HepG2 (cell line): ENCODE results near the gene MOK. TPM values are rescaled to one million over a fixed set of nuclear protein-coding genes. Genes with fewer than 3 reads are reported as not detected.
A peak's percentile ranks its signal among the peaks of the same experiment; 100 is the strongest.

Experiments
- ATAC-seq: fragments of 200-7000 bp; cut with Tn5 transposase; 3 replicates; pipeline ENCODE4 v1.9.1; 2020; ENCODE audit warnings: mild to moderate bottlenecking, moderate library complexity
- BruUV-seq: library from RNA; stranded (reverse); fragments of 400-500 nt; replicated peaks from 2 replicates; lab custom pipeline; 2021; lab: Mats Ljungman, UMichigan
- CTCF ChIA-PET: fragments of 300-600 bp; formaldehyde crosslinking; extraction: SDS; loops from one replicate; lab custom pipeline; 2021; ENCODE audit warnings: low total read pairs, inconsistent platforms, low intra/inter-chr PET ratio; lab: Yijun Ruan, JAX
- POLR2A ChIA-PET: fragments of 350-600 bp; sonication (Branson Sonifier 250); formaldehyde crosslinking; loops from one replicate; lab custom pipeline; 2020; ENCODE audit warnings: antibody characterized with exemption, inconsistent platforms; lab: Yijun Ruan, JAX
- DNase-seq: peaks from one replicate; pipeline ENCODE4 v3.0.0-alpha.2; 2015; ENCODE audit warnings: low spot score
- FAIRE-seq: peaks from 3 replicates; lab custom pipeline; 2011; peaks lifted over from hg19 to GRCh38; lab: Jason Lieb, UNC
- H2AFZ ChIP-seq: one replicate; pipeline ENCODE4 v1.6.1; 2011; ENCODE audit warnings: low read length, inconsistent platforms
- H3K27ac ChIP-seq: fragments of 300-600 bp; 3 replicates; pipeline ENCODE4 v1.8.0; 2011; ENCODE audit warnings: mixed run types, mild to moderate bottlenecking, mixed read lengths, low read length, inconsistent platforms; ENCODE audit not compliant: insufficient read depth; ENCODE audit errors: extremely low read length
- H3K27me3 ChIP-seq, 2 experiments: fragments of 200-600 bp in 1 of 2; 2 replicates in 1 of 2; 3 replicates in 1 of 2; pipeline versions ENCODE4 v1.6.0 to v1.8.0; 2011; ENCODE audit warnings: low read length in 2 of 2, mild to moderate bottlenecking in 2 of 2, moderate library complexity in 2 of 2, inconsistent platforms in 1 of 2; ENCODE audit not compliant: insufficient read depth in 2 of 2, control insufficient read depth in 1 of 2
- H3K36me3 ChIP-seq, 2 experiments: fragments of 200-600 bp in 1 of 2; replicated peaks in 1 of 2; 2 replicates in 1 of 2; 3 replicates in 1 of 2; pipeline versions ENCODE4 v1.5.1 to v1.8.0; 2011; ENCODE audit warnings: low read length in 2 of 2, inconsistent platforms in 1 of 2; ENCODE audit not compliant: insufficient read depth in 2 of 2, control insufficient read depth in 1 of 2
- H3K4me1 ChIP-seq: 2 replicates; pipeline ENCODE4 v1.5.1; 2012; ENCODE audit warnings: low read length, inconsistent platforms; ENCODE audit not compliant: insufficient read depth
- H3K4me2 ChIP-seq: 2 replicates; pipeline ENCODE4 v1.6.0; 2011; ENCODE audit warnings: low read depth, low read length, inconsistent platforms
- H3K4me3 ChIP-seq, 3 experiments: fragments of 200-600 bp in 1 of 3; sonication (generic), shearing (Covaris generic) in 1 of 3; replicated peaks in 1 of 3; 2 replicates each; pipeline ENCODE4 v1.5.1; 2011 to 2016; ENCODE audit warnings: low read length in 3 of 3, inconsistent platforms in 2 of 3, low read depth in 2 of 3, mild to moderate bottlenecking in 2 of 3, control low read depth in 1 of 3, mixed read lengths in 1 of 3; ENCODE audit not compliant: insufficient read depth in 1 of 3
- H3K79me2 ChIP-seq: one replicate; pipeline ENCODE4 v1.6.1; 2011; ENCODE audit warnings: low read length, inconsistent platforms; ENCODE audit not compliant: insufficient read depth
- H3K9ac ChIP-seq: 2 replicates; pipeline ENCODE4 v1.6.0; 2011; ENCODE audit warnings: mild to moderate bottlenecking, low read depth, low read length, inconsistent platforms; ENCODE audit not compliant: insufficient read depth
- H3K9me3 ChIP-seq: 2 replicates; pipeline ENCODE4 v1.5.1; 2012; ENCODE audit warnings: mild to moderate bottlenecking, low read length
- H4K20me1 ChIP-seq: 2 replicates; pipeline ENCODE4 v1.6.0; 2011; ENCODE audit warnings: inconsistent platforms, mild to moderate bottlenecking, low read length, moderate library complexity; ENCODE audit not compliant: insufficient read depth
- HIVEP1 ChIP-seq: sonication (generic); formaldehyde crosslinking; IDR thresholded peaks from 2 replicates; pipeline ENCODE4 v1.4.0; 2020; ENCODE audit warnings: mild to moderate bottlenecking, missing genetic modification reagents
- SP1 ChIP-seq, 2 experiments: fragments of 450-650 bp in 1 of 2; sonication (generic) in 1 of 2; formaldehyde crosslinking in 1 of 2; IDR thresholded peaks; 2 replicates each; pipeline versions ENCODE4 v1.4.0 to v1.6.1; 2016 to 2020; ENCODE audit warnings: missing genetic modification reagents in 1 of 2
- ZBTB33 ChIP-seq: sonication (generic); formaldehyde crosslinking; IDR thresholded peaks from 2 replicates; pipeline ENCODE4 v1.4.0; 2020; ENCODE audit warnings: missing genetic modification reagents
- ZFP41 ChIP-seq: sonication (generic); formaldehyde crosslinking; IDR thresholded peaks from 2 replicates; pipeline ENCODE4 v1.4.0; 2020; ENCODE audit warnings: mild to moderate bottlenecking, missing genetic modification reagents, borderline replicate concordance
- ZNF646 ChIP-seq: sonication (generic); formaldehyde crosslinking; IDR thresholded peaks from 2 replicates; pipeline ENCODE4 v1.9.0; 2021; ENCODE audit warnings: mild to moderate bottlenecking, missing genetic modification reagents
- ZNF850 ChIP-seq: sonication (generic); formaldehyde crosslinking; conservative IDR thresholded peaks from 2 replicates; pipeline ENCODE4 v1.9.0; 2021; ENCODE audit warnings: mild to moderate bottlenecking, missing genetic modification reagents
- WGBS: methylation state at CpG from one replicate; pipeline ENCODE4 v1.1.6; 2017; ENCODE audit warnings: low lambda C conversion rate; 5-methylcytosine and 5-hydroxymethylcytosine counted together
- in situ Hi-C: cut with HindIII; loops from 2 replicates; pipeline ENCODE4 v1.10.0; 2017; ENCODE audit warnings: low pct_unique_long_range_greater_than_20kb; ENCODE audit not compliant: extremely low pct_ligation_motif_present
- intact Hi-C: fragments of 100-400 bp; cut with micrococcal nuclease; formaldehyde crosslinking; loops from one replicate; pipeline ENCODE4 v1.10.0; 2022; ENCODE audit not compliant: unreplicated experiment
- polyA plus RNA-seq, 8 experiments: library from polyadenylated mRNA; depleted of rRNA in 3 of 8; stranded (reverse) in 7 of 8; unstranded in 1 of 8; fragments of >200 nt; fragmentation: Illumina TruSeq in 4 of 8; extraction: Trizol in 4 of 8; gene quantifications; 2 replicates each; pipeline versions ENCODE4 v1.2.1 to v1.2.3, GENCODE V29; 2011 to 2016; ENCODE audit warnings: low read depth in 4 of 8, missing spikeins in 1 of 8, mixed read lengths in 1 of 8; ENCODE audit not compliant: insufficient read depth in 1 of 8
- total RNA-seq, 5 experiments: library from RNA; depleted of rRNA; stranded (reverse); fragments of >200 nt; fragmentation: Illumina TruSeq; extraction: Trizol; gene quantifications; 2 replicates each; pipeline ENCODE4 v1.2.3, GENCODE V29; 2016; ENCODE audit warnings: low read depth in 1 of 5
- TF ChIP-seq, protein P1 (sequence below): sonication (generic); formaldehyde crosslinking; IDR thresholded peaks from 2 replicates; pipeline ENCODE4 v1.9.0; 2021; ENCODE audit warnings: missing genetic modification reagents, mild to moderate bottlenecking, borderline replicate concordance

Gene MOK
- total and polyA plus RNA-seq, 2 of the 13 experiments (the other 11 are each of a cell fraction or from before 2014, with no cell fraction given) = 15.3 to 16.9 TPM

- TF ChIP-seq HIVEP1 = no peak
- TF ChIP-seq, protein P1, sequence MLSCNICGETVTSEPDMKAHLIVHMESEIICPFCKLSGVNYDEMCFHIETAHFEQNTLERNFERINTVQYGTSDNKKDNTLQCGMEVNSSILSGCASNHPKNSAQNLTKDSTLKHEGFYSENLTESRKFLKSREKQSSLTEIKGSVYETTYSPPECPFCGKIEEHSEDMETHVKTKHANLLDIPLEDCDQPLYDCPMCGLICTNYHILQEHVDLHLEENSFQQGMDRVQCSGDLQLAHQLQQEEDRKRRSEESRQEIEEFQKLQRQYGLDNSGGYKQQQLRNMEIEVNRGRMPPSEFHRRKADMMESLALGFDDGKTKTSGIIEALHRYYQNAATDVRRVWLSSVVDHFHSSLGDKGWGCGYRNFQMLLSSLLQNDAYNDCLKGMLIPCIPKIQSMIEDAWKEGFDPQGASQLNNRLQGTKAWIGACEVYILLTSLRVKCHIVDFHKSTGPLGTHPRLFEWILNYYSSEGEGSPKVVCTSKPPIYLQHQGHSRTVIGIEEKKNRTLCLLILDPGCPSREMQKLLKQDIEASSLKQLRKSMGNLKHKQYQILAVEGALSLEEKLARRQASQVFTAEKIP (CRISPR knock-in tag) = no peak
- TF ChIP-seq ZNF850 (CRISPR knock-in tag) = no peak
- TF ChIP-seq ZFP41 (CRISPR knock-in tag) = no peak
These were observed 39.5 kb upstream of the MOK start (continued) for GRCh38 chr14:102344485-102344884.

DNA sequence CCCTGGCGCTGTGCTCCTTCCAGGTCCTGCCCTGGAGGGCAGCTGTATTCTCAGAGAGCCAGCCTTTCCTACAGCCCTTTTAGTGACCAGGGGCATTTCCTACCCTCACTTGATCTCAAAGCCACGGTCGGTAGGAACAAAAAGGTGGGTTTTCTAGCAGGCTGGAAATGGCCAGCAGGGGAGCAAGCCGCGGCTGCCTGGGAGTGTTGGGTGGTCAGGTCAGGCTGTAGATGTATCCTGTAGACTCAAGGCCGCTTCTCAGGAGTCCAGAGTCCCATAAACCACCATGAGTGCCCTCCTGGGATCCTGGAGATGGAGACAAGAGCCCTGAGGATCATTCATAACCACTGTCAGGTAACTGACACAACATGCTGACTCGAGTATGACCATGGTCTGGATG, 39.1 kb upstream of the MOK start:
- no TSS peak for BruUV-seq
- no peak for TF ChIP-seq ZNF646 (CRISPR knock-in tag)
- TF ChIP-seq SP1 (IDR thresholded peaks at IDR 0.05) = no peak
- no peak for TF ChIP-seq SP1 (CRISPR knock-in tag; IDR thresholded peaks at IDR 0.05)
- peak; percentile 73; the same call in 1 of the 2 replicates for TF ChIP-seq ZBTB33
- DNase-seq (no peak), FAIRE-seq (no peak), ATAC-seq (peak; percentile 65)
- ChIA-PET POLR2A (no interaction called here), CTCF (no interaction called here)
- H3K4me2 ChIP-seq = no peak overlapping the region
- no peak overlapping the region for H2AFZ ChIP-seq
- 91% methylated on average over 3 of the region's 7 CpGs for WGBS
- in situ Hi-C loops (no loop called here), intact Hi-C loops (no loop called here)
- no peak overlapping the region for H3K4me3 ChIP-seq
- H3K27ac ChIP-seq = peak overlapping the region; percentile 62
- peaks cover 17% of the 10 kb centered on the region for H3K4me1 ChIP-seq
- H3K79me2 ChIP-seq = no peaks in the 10 kb centered on the region
- no peak overlapping the region for H3K9ac ChIP-seq
- no peaks in the 10 kb centered on the region for H3K27me3 ChIP-seq
- peaks cover 14 to 29% of the 10 kb centered on the region in 2 experiments for H3K36me3 ChIP-seq
- H3K9me3 ChIP-seq = no peaks in the 10 kb centered on the region
- H4K20me1 ChIP-seq = no peaks in the 10 kb centered on the region
